Measurements from ENCODE around the gene SND1.

Gene SND1

DNA sequence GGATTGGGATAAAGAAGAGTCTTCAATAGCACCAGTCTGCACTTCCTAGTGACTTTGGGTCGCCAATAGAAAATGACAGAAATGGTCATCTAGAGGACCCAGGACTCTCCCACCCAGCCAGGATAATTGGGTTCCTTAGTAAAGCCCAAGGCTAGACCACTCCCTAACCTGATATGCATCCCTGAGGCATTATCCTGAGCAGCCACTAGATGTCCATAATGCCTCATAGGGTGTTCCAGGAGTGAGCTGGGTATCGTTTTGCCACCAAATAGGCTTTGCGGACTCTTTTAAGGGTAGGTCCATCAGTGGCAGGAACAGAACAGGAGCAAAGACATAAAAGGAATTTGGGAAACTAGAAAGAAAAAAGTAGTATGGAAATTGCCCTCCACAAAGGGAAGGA lies 383.7 kb downstream of the SND1 start:
- no peak overlapping the region for H3K4me3 ChIP-seq
- H3K27ac ChIP-seq, result no peak overlapping the region

DNA sequence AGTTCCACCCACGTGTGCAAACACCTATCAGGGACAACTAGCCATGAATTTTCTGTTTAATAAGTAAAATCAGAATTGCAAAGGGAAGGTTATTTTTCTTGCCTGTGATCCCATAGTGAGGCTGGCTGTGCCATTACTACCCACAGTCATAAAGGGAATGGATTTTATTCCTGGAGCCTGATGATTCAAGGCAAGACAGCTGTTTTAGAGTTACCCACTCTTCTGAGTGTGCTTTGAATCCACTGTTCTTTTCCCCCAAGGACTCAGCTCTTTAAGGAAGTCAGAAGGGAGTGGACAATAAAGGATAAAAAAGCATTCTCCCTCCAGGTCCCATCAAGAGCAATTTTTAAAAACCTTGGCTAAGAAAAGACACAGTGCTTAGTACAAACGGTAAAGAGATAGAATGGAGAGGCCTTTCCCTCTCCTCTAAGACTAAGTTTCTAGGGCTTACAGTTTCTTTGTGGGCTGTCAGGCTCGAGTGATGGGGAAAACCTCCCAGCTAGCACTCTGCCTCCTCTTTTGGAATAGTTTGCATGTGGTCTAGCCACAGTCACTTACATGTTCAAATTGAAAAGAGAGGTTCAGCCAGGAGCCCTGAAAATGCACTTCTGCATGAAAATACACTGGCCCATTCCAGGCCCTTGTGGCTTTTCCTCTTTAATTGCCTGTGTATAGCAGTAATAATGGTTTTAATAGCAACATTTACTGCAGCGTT lies 384.4 kb downstream of the SND1 start:
- H3K4me3 ChIP-seq, result no peak overlapping the region
- no peak overlapping the region for H3K27ac ChIP-seq

DNA sequence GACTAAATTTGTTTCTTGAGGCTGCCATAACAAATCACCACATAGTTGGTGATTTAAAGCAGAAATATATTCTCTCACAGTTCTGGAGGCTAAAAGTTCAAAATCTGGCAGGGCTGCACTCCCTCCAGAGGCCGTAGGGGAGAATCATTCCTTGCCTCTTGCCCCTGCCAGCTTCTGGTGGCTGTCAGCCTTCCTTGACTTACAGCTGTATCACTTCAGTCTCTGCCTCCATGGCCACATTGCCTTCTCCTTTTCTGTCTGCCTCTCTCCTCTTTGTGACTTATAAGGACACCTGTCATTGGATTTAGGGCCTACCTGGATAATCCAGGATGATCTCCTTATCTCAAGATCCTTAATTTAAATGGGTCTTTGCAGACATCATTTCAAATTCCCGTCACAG lies 385.1 kb downstream of the SND1 start:
- H3K27ac ChIP-seq, result no peak overlapping the region
- no peak overlapping the region for H3K4me3 ChIP-seq

DNA sequence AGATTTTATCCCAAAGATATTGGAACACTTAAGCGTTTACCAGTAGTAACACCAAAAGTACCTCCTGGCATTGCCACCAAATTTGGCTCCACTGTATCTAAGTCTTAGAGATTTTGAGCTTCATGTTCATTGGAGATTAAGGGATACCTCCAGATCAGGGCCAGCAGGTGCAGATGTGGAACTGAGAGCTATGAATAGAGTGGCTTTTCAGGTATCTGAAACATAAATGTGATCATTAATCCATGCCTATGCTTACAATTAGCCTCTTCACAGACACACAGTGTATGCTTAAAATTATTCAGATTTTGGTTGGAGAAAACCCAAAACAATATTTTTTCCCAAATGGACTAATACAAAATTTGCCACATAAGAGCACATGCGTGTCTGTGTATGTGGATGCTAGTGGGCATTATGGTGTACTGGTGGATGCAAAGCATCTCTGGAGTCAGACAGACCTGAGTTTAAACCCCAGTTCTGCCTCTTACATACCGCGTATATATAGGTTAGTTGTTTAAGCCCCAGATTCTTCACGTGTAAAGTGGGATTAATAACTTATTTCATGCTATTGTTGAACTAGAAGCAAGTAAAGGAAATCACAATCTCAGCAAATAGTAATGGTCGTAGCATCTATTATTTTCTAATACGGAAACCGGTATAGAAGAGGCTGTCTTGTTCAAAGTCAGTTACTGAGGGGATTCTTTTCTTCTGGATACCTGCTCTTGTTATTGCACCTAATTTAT lies 386.1 kb downstream of the SND1 start:
- no peak overlapping the region for H3K4me3 ChIP-seq
- no peak overlapping the region for H3K27ac ChIP-seq

DNA sequence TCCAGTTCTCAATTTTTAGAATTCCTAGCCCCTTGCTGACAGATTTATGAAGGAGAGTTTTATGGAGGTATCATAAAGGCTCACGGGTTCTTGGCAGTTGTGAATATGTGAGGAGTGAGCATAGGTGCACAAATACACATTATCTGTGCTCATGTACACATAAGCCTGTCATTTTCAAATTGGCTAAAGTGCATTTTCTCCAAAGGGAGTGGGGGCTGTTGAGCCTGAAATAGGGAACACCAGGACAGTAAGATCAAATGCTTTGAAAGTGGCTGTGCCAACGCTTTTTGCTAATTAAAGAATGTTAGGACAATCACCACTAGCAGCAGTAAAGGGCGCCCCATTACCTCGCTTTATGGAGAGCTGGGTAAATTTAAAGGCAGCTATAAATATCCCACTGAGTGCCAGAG lies 387.6 kb downstream of the SND1 start:
- no peak overlapping the region for H3K4me3 ChIP-seq
- no peak overlapping the region for H3K27ac ChIP-seq

GRCh38 chr7:128040205-128040604 lies 388.2 kb downstream of the SND1 start:
- no peak overlapping the region for H3K27ac ChIP-seq
- H3K4me3 ChIP-seq, result no peak overlapping the region

DNA sequence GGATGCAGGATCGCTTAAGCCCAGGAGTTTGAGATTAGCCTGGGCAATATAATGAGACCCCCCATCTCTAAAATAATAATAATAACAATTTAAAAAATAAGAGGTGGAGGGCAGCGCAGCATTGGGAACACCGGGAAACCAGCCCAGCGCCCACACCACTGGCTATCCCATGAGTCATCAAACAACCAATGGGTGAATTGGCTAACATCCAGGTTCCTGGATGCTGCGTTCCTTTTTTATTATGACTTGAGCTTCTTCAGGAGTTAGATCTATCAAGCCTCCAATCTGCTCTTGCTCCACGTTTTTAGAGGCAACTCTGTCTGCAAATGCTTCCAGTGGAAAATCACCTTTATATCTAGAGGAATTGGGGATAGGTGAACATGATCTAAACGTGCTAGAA lies 389.2 kb downstream of the SND1 start:
- no peak overlapping the region for H3K4me3 ChIP-seq
- H3K27ac ChIP-seq, result no peak overlapping the region

- Histone ChIP-seq H3K27ac (no peak overlapping the region), H3K4me3 (no peak overlapping the region)
Measured at GRCh38 chr7:128042012-128042411, 390.0 kb downstream of the SND1 start.

DNA sequence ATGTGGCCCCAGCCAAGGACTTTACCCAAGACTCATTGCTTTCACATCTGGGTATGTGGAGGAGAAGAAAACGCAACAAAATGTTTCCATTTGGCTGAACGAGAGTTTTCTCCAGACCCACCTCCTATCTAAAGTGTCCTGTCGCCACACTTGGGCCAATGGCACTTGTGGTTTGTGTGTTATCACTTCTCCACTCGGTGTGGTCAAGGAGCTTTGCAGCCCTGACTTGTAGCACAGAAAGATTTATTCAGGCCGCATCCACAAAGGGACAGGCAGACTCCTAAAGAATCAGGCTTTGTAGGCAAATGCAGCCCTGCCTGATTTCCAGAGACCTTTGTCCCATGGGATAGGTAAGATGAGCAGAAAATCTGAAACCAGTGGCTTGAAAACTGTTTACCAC lies 392.1 kb downstream of the SND1 start:
- no peak overlapping the region for H3K4me3 ChIP-seq
- no peak overlapping the region for H3K27ac ChIP-seq

DNA sequence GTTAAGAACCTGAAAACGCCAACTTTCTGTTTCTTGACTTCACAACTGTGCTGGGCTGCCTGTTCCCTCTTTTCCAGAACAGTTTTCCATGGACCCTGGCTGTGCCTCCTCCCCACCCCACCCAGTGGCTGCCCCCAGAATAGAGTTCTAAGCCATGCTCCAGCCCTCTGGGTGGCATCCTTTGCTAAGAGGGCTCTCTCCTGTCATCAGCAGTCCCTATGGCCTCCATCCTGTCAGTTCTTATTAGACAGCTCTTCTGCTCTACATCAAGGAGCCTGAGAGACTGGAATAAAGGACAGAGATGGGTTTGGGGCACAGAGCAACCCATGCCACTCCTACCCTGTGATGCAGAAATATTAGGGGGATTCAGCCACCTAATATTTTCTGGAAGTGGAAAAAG lies 393.2 kb downstream of the SND1 start:
- Histone ChIP-seq H3K4me3 (no peak overlapping the region), H3K27ac (no peak overlapping the region)

GRCh38 chr7:128045766-128046165 lies 393.8 kb downstream of the SND1 start:
- H3K27ac ChIP-seq, result no peak overlapping the region
- H3K4me3 ChIP-seq, result no peak overlapping the region

- no peak overlapping the region for H3K27ac ChIP-seq
- no peak overlapping the region for H3K4me3 ChIP-seq
Measured at GRCh38 chr7:128052404-128052803, 400.4 kb downstream of the SND1 start.

DNA sequence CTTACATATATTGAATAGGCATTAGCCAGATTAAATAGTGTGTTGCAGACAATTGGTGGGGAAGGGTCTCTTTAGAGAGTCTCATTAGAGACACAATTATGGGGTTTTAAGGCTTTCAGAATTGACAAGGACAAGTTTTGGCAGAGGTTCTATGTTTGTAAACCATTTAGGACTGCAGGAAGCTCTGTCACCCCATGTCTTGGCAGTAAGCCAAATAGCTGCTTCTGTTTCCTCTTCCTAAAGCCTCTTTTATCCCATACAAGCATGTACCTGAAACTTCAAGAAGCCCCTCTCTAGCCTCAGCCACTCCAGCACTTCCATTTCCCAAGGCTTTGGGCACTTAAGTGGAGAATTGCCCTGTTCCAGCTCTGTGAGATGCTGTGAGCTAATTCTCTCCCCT lies 401.0 kb downstream of the SND1 start:
- H3K27ac ChIP-seq, result no peak overlapping the region
- H3K4me3 ChIP-seq, result no peak overlapping the region

- Histone ChIP-seq H3K4me3 (no peak overlapping the region), H3K27ac (no peak overlapping the region)
Measured at GRCh38 chr7:128053991-128054390, 402.0 kb downstream of the SND1 start.

GRCh38 chr7:128054511-128054910 lies 402.5 kb downstream of the SND1 start:
- no peak overlapping the region for H3K4me3 ChIP-seq
- no peak overlapping the region for H3K27ac ChIP-seq

- H3K27ac ChIP-seq, result no peak overlapping the region
- H3K4me3 ChIP-seq, result no peak overlapping the region
Measured at GRCh38 chr7:128055637-128056036, 403.6 kb downstream of the SND1 start.

- no peak overlapping the region for H3K4me3 ChIP-seq
Measured at GRCh38 chr7:128056901-128057300, 404.9 kb downstream of the SND1 start.

DNA sequence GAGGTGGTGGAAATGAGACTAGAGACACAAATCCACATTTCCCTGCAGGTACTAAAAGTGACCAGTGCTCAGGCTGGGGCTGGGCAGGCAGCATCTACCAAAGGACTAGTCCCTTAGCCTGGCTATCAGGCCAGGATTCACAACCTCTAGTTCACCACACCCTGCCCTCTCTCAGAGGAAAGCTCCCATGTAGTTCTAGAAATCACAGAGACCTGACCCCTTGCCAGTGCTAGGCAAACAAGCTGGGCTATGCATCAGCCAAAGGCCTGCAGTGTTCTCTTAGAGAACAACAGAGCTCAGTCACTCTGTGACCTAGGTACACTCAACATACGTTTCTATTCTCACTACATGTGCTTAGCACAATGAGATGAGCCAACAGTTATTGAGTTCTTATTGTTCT lies 405.9 kb downstream of the SND1 start:
- Histone ChIP-seq H3K27ac (no peak overlapping the region), H3K4me3 (no peak overlapping the region)

More at GRCh38 chr7:128056901-128057300, 404.9 kb downstream of the SND1 start:
- no peak overlapping the region for H3K27ac ChIP-seq

DNA sequence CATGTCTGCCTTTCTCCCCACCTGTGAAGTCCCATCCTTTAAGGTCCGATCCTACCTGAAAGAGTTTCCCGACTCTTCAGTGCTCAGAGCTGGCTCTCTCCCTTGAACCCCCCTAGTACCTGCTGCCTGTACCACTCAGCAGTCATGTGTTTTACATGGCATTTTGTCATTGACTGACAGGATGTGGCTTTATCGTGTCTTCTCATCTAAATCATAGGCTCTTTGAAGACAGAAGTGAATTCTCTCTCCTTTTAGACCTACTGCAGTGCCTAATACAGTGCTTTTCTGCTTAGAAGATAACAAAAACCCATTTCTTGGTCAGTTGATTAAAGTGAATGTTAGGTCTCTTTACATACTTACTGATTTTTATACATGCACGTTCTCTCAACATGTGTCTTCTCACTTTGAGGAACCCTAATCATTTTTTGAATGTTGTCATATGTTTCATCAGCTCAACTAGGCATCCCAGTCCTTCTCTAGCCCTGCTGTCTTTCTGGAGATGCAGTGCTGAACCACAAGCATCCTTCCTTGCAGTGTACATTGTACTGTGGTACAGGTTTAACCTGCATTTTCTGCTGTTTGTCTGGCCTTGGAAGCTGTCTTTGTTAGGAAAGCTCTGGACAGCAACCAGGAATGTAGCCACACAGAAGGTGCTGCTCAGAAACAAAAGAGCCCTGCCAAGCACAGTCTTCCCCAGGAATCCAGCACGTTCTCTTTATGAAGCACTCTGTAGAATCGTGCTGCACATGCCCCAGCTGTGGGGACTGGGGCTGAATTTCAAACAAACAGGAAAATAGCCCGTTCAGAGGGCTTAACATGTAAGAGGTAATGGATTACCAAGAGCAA lies 407.4 kb downstream of the SND1 start:
- Histone ChIP-seq H3K4me3 (no peak overlapping the region), H3K27ac (no peak overlapping the region)

- H3K27ac ChIP-seq, result no peak overlapping the region
- no peak overlapping the region for H3K4me3 ChIP-seq
Measured at GRCh38 chr7:128060018-128060417, 408.0 kb downstream of the SND1 start.

DNA sequence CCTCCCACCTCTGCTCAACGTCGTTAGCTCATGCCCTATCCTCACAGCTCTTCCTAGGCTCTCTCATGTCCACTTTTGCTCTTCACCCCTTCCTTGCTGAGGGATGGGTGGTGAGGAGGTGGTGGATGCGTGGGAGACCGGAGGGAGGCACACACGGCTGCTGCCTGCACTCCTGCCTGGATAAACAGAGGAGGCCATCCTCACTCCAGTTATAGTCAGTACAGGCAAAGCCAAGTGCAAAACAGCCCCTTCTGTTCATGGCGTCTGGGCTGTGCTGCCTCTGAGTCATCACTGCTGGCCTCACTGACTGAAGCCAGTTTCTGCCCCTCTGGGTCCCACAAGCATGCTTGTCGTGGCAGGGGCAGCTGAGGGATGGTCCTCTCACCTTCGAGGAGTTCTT lies 411.1 kb downstream of the SND1 start:
- Histone ChIP-seq H3K4me3 (no peak overlapping the region), H3K27ac (no peak overlapping the region)

All from skin epidermis (tissue), 12 donors.